Esophagus squamous epithelium (tissue), 5 donors: ENCODE results near the gene HELQ. TPM values are rescaled to one million over a fixed set of nuclear protein-coding genes. Genes with fewer than 3 reads are reported as not detected.

Experiments
- DNase-seq: peaks from one replicate; lab custom pipeline; 2025; lab: John Stamatoyannopoulos, UW
- H3K27ac ChIP-seq, 4 donors: fragments of 200-600 bp; sonication (generic); one replicate each; pipeline ENCODE4 v1.5.1; 2016 to 2019; ENCODE audit warnings: mild to moderate bottlenecking in 1 of 4
- H3K27me3 ChIP-seq, 4 donors: fragments of 200-600 bp; sonication (generic); 1 replicate in 3 of 4; 2 replicates in 1 of 4; pipeline versions ENCODE4 v1.5.1 to v1.6.0; 2017 to 2021; ENCODE audit warnings: antibody characterized with exemption in 1 of 4
- H3K36me3 ChIP-seq, 3 donors: fragments of 200-600 bp; sonication (generic); one replicate each; pipeline ENCODE4 v1.5.1; 2016 to 2019
- H3K4me1 ChIP-seq, 3 donors: fragments of 200-600 bp; sonication (generic); one replicate each; pipeline ENCODE4 v1.5.1; 2017 to 2019
- H3K4me3 ChIP-seq, 4 donors: fragments of 200-600 bp; sonication (generic); 1 replicate in 3 of 4; 2 replicates in 1 of 4; pipeline ENCODE4 v1.5.1; 2016 to 2019; ENCODE audit warnings: mild to moderate bottlenecking in 2 of 4, moderate library complexity in 1 of 4
- H3K9me3 ChIP-seq, 3 donors: fragments of 200-600 bp; sonication (generic); one replicate each; pipeline ENCODE4 v1.5.1; 2016 to 2019
- CTCF ChIP-seq, 6 experiments: fragments of 450-650 bp in 4 of 6; fragments of 200-600 bp in 2 of 6; sonication (generic) in 2 of 6; IDR thresholded peaks; one replicate each; pipeline ENCODE4 v1.5.1; 2016 to 2019; ENCODE audit warnings: antibody characterized with exemption in 6 of 6, mild to moderate bottlenecking in 4 of 6, moderate library complexity in 4 of 6
- POLR2A ChIP-seq, 4 donors: fragments of 450-650 bp; IDR thresholded peaks; one replicate each; pipeline ENCODE4 v1.6.1; 2017; ENCODE audit warnings: antibody characterized with exemption in 4 of 4, mild to moderate bottlenecking in 4 of 4, moderate library complexity in 3 of 4
- WGBS, 2 donors: methylation state at CpG; one replicate each; pipeline ENCODE4 v1.1.5; 2018; 5-methylcytosine and 5-hydroxymethylcytosine counted together
- intact Hi-C: fragments of 100-400 bp; cut with DNase I; formaldehyde crosslinking; loops from one replicate; pipeline ENCODE4 v1.15.0; 2022
- small RNA-seq, 4 donors: library from RNA; depleted of rRNA; stranded (forward); fragments of <200 nt; gene quantifications; one replicate each; pipeline ENCODE3, GENCODE V24; 2016
- total RNA-seq, 4 donors: library from RNA; depleted of rRNA; stranded (reverse); fragments of >200 nt; gene quantifications; one replicate each; pipeline ENCODE4 v1.1.0, GENCODE V29; 2016
- donor health status: DM: yes; HTN: yes; CAD: no.

HELQ gene
- total RNA-seq, 4 donors from 2014 or later = 5.0 to 19.8 (median 12.4) TPM

DNA sequence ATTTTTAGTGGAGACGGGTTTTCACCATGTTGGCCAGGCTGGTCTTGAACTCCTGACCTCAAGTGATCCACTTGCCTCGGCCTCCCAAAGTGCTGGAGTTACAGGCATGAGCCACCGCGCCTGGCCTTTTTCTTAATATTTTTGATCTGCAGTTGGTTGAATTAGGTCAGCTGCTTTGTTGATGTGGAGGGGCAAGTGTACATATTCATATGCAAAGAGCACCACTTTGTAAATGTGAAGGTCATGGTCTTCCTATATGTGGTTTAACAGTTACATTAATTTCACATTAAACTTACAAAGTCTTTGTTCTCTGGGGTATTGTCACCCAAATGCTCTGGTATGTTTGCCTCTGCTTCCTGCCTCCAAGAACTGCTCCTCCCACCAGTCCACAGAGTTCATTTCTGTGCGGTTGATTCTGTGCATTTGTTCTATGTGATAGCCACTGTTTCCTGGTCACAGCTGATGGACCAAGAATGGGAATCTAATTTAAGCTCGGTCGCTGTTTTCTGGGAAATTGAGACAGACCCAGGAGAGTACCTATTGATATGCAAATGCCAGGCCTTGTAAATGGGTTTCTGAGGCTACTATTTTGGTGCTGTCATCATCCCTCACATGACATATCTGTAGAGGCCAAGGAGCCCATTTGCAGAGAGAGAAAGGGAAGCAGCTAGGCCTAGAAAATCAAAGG is 94.1 kb downstream of the HELQ start:
- Histone ChIP-seq H3K4me1 (peaks cover 0 to 19% (median 8%) of the 10 kb centered on the region in 3 donors), H3K4me3 (no peak overlapping the region), H3K36me3 (no peaks in the 10 kb centered on the region), H3K9me3 (no peaks in the 10 kb centered on the region), H3K27me3 (no peaks in the 10 kb centered on the region), H3K27ac (no peak overlapping the region)
- TF ChIP-seq CTCF (IDR thresholded peaks at IDR 0.05) = no peak
- no peak for TF ChIP-seq POLR2A (IDR thresholded peaks at IDR 0.05)
- no peak for DNase-seq
- WGBS, 2 donors = 97% methylated on average over 7 of the region's 7 CpGs
- intact Hi-C loops = no loop called here

- Histone ChIP-seq H3K27me3 (no peaks in the 10 kb centered on the region), H3K27ac (no peak overlapping the region), H3K4me3 (no peak overlapping the region), H3K36me3 (no peaks in the 10 kb centered on the region), H3K4me1 (peaks cover 0 to 20% (median 8%) of the 10 kb centered on the region in 3 donors), H3K9me3 (no peaks in the 10 kb centered on the region)
- no peak for TF ChIP-seq CTCF (IDR thresholded peaks at IDR 0.05)
- no peak for TF ChIP-seq POLR2A (IDR thresholded peaks at IDR 0.05)
- 79% methylated on average over 4 of the region's 4 CpGs for WGBS, 2 donors
- DNase-seq = no peak
- intact Hi-C loops = no loop called here
Measured at GRCh38 chr4:83360018-83360417, 95.6 kb downstream of the HELQ start.

GRCh38 chr4:83358410-83358809 is 97.2 kb downstream of the HELQ start:
- Histone ChIP-seq H3K27ac (no peak overlapping the region), H3K27me3 (no peaks in the 10 kb centered on the region), H3K4me3 (no peak overlapping the region), H3K4me1 (peaks cover 0 to 20% (median 8%) of the 10 kb centered on the region in 3 donors), H3K9me3 (no peaks in the 10 kb centered on the region), H3K36me3 (no peaks in the 10 kb centered on the region)
- DNase-seq = no peak
- intact Hi-C loops = no loop called here
- no peak for TF ChIP-seq POLR2A (IDR thresholded peaks at IDR 0.05)
- 50 to 78% methylated on average over 1 of the region's 1 CpG for WGBS, 2 donors

Small RNAs within 50 kb of the gene (small RNA-seq; reads per million reads assigned to genes)
- gene AC114781.5 = 0 reads per million in 4 donors

Other genes starting within 250 kb of the HELQ start
- 10 to 100 TPM; 10.7 to 17.3 (median 13.9) TPM for gene COQ2, start 171.0 kb downstream of the HELQ start, total RNA-seq
- 10 to 100 TPM in 2 of 4 donors, 1 to 10 TPM in 2; 3.6 to 12.5 (median 8.5) TPM for gene HPSE, start 121.0 kb downstream of the HELQ start, total RNA-seq
- gene MRPS18C, start 235 bp upstream of the HELQ start, total RNA-seq = 10 to 100 TPM; 18.4 to 24.6 (median 22.5) TPM
- gene ABRAXAS1, start 29.3 kb upstream of the HELQ start, total RNA-seq = 1 to 10 TPM; 3.1 to 9.0 (median 6.1) TPM
- 1 to 10 TPM; 3.3 to 7.2 (median 4.2) TPM for gene GPAT3, start 80.3 kb upstream of the HELQ start, total RNA-seq